Uterus (tissue), 4 donors: Measurements from ENCODE around the gene SLC35E2B. TPM values are rescaled to one million over a fixed set of nuclear protein-coding genes. Genes with fewer than 3 reads are reported as not detected.
"Not testable (repeated sequence)": the region's sequence is repeated elsewhere in the genome, so short reads cannot be mapped to it uniquely, and the experiment has no call there.

ENCODE experiments used
- DNase-seq, 2 donors: peaks; one replicate each; pipeline ENCODE4 v3.0.0-alpha.2; 2019 to 2020
- H3K27ac ChIP-seq, 2 donors: fragments of 200-600 bp; sonication (generic); 1 replicate in 1 of 2; 2 replicates in 1 of 2; pipeline ENCODE4 v1.5.1; 2016 to 2018
- H3K27me3 ChIP-seq, 2 donors: fragments of 200-600 bp; sonication (generic); one replicate each; pipeline ENCODE4 v1.5.1; 2018 to 2019; ENCODE audit warnings: control low read depth in 1 of 2
- H3K36me3 ChIP-seq, 2 donors: fragments of 200-600 bp; sonication (generic); one replicate each; pipeline ENCODE4 v1.5.1; 2019; ENCODE audit warnings: control low read depth in 1 of 2
- H3K4me1 ChIP-seq, 2 donors: fragments of 200-600 bp; sonication (generic); one replicate each; pipeline ENCODE4 v1.5.1; 2018 to 2019; ENCODE audit warnings: control low read depth in 1 of 2
- H3K4me3 ChIP-seq, 2 donors: fragments of 200-600 bp; sonication (generic); 1 replicate in 1 of 2; 2 replicates in 1 of 2; pipeline ENCODE4 v1.5.1; 2018 to 2019; ENCODE audit warnings: mild to moderate bottlenecking in 1 of 2
- H3K9me3 ChIP-seq, 2 donors: fragments of 200-600 bp; sonication (generic); one replicate each; pipeline ENCODE4 v1.5.1; 2019; ENCODE audit warnings: control low read depth in 1 of 2
- CTCF ChIP-seq, 4 experiments: fragments of 200-600 bp in 2 of 4; fragments of 450-650 bp in 2 of 4; sonication (generic) in 2 of 4; IDR thresholded peaks; one replicate each; pipeline ENCODE4 v1.5.1; 2016 to 2019; ENCODE audit warnings: antibody characterized with exemption in 4 of 4, mild to moderate bottlenecking in 2 of 4, moderate library complexity in 1 of 4
- POLR2A ChIP-seq, 2 donors: fragments of 450-650 bp; IDR thresholded peaks; one replicate each; pipeline ENCODE4 v1.6.1; 2016; ENCODE audit warnings: antibody characterized with exemption in 2 of 2, mild to moderate bottlenecking in 1 of 2, moderate library complexity in 1 of 2
- intact Hi-C: fragments of 100-400 bp; cut with DNase I; formaldehyde crosslinking; loops from one replicate; pipeline ENCODE4 v1.15.1; 2023; ENCODE audit warnings: low total_unique reads
- total RNA-seq, 4 donors: library from RNA; depleted of rRNA in 3 of 4; stranded (reverse); fragments of >200 nt in 3 of 4; gene quantifications; one replicate each; pipeline versions ENCODE4 v1.1.0 to v1.2.4, GENCODE V29; 2014 to 2023
- donor health status: DM: yes; HTN: yes; CAD: no.

The SLC35E2B gene
- total RNA-seq, 4 donors from 2014 or later = 19.1 to 59.2 (median 52.5) TPM

- H3K4me1 ChIP-seq, H3K36me3 ChIP-seq, H3K27ac ChIP-seq, intact Hi-C loops, H3K4me3 ChIP-seq, DNase-seq, H3K9me3 ChIP-seq: not testable (repeated sequence)
- H3K27me3 ChIP-seq = peaks cover 0 to 15% of the 10 kb centered on the region in 2 donors
Observed at GRCh38 chr1:1633409-1633808, 59.2 kb downstream of the SLC35E2B start.

DNA sequence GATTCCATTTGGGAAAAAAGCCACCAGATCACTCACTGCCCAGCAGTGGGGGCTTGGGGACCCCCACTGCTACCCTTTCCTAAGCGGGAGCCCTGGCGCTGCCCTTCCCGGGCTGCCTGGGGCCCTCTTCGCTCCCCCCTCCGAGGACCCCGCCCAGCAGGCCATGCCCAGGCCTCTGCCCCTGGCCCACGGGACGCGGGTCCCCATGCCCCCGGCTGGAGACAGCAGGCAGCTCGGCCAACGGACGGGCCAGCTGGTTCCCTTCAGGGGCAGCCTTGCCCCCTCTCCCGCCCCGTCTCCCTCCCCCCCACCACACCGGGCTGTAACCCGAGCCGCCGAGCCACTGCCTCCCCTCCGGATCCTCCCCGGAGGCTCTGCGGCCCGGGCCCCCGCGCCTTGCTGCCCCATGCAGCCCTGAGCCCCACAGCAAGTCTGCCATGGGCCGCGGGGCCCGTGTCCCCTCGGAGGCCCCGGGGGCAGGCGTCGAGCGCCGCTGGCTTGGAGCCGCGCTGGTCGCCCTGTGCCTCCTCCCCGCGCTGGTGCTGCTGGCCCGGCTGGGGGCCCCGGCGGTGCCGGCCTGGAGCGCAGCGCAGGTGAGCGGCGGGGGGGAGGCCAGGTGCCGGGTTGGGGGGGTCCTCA, 60.7 kb downstream of the SLC35E2B start, which contains the start of gene MMP23B:
Gene MMP23B (plus strand): TSS at position 392 of the 639 bp plus-strand sequence. CDS start 46 bp downstream, at position 438.
- H3K27ac ChIP-seq = peak within 1 kb of the TSS; percentile 68 to 72
- intact Hi-C loops = no loop called here
- no peak for DNase-seq
- H3K4me3 ChIP-seq = peak within 1 kb of the TSS; percentile 10 to 21
- no peak for TF ChIP-seq POLR2A (IDR thresholded peaks at IDR 0.05)
- TF ChIP-seq CTCF (IDR thresholded peaks at IDR 0.05) = no peak
- no peaks in the 10 kb centered on the region for H3K4me1 ChIP-seq
- no peaks in the 10 kb centered on the region for H3K36me3 ChIP-seq
- peaks cover 0 to 15% of the 10 kb centered on the region in 2 donors for H3K27me3 ChIP-seq
- no peaks in the 10 kb centered on the region for H3K9me3 ChIP-seq

- DNase-seq = peak in 1 of 2 donors; percentile 85
- Histone ChIP-seq H3K9me3 (no peaks in the 10 kb centered on the region), H3K4me1 (no peaks in the 10 kb centered on the region), H3K27ac (peak overlapping the region; percentile 68 to 72), H3K4me3 (peak overlapping the region; percentile 14 to 21), H3K27me3 (peaks cover 0 to 15% of the 10 kb centered on the region in 2 donors), H3K36me3 (no peaks in the 10 kb centered on the region)
- intact Hi-C loops = no loop called here
- TF ChIP-seq CTCF (IDR thresholded peaks at IDR 0.05) = no peak
- no peak for TF ChIP-seq POLR2A (IDR thresholded peaks at IDR 0.05)
Observed at GRCh38 chr1:1630965-1631781, 61.4 kb downstream of the SLC35E2B start.

DNA sequence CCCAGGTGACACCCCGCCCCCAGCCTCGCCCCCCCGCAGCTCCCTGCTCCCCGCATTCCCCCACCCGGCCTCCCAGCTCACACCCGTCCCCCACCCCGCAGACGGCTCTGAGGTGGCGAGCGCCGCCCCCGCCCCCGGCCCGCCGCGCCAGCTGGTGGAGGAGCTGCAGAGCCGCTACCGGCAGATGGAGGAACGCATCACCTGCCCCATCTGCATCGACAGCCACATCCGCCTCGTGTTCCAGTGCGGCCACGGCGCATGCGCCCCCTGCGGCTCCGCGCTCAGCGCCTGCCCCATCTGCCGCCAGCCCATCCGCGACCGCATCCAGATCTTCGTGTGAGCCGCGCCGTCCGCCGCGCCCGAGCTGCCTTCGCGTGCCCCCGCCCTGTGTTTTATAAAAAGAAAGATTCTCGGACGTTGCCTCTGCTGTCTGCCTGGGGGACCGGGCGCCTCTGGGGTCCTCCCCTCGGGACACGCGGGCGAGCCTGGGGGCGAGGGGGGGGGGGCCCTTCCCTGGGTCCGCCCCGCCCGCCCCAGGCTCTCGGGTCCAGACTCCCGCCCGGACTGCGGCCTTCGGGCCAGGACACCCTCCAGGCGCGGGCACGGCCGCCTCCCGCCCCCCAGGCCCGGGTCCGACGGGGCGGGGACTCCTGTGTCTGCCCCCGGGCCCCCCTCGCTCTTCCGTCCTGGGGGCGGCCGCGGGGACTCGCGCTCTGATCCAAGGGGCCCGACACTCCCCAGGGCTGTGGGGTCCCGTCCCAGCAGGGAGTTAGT, 62.2 kb downstream of the SLC35E2B start:
- TF ChIP-seq POLR2A (IDR thresholded peaks at IDR 0.05) (no peak), CTCF (IDR thresholded peaks at IDR 0.05) (no peak)
- Histone ChIP-seq H3K9me3 (no peaks in the 10 kb centered on the region), H3K27ac (peak overlapping the region; percentile 68 to 72), H3K27me3 (peaks cover 0 to 15% of the 10 kb centered on the region in 2 donors), H3K4me1 (no peaks in the 10 kb centered on the region), H3K4me3 (peak overlapping the region in 1 of 2 donors; percentile 14), H3K36me3 (no peaks in the 10 kb centered on the region)
- DNase-seq = peak in 1 of 2 donors; percentile 77
- intact Hi-C loops = no loop called here

DNA sequence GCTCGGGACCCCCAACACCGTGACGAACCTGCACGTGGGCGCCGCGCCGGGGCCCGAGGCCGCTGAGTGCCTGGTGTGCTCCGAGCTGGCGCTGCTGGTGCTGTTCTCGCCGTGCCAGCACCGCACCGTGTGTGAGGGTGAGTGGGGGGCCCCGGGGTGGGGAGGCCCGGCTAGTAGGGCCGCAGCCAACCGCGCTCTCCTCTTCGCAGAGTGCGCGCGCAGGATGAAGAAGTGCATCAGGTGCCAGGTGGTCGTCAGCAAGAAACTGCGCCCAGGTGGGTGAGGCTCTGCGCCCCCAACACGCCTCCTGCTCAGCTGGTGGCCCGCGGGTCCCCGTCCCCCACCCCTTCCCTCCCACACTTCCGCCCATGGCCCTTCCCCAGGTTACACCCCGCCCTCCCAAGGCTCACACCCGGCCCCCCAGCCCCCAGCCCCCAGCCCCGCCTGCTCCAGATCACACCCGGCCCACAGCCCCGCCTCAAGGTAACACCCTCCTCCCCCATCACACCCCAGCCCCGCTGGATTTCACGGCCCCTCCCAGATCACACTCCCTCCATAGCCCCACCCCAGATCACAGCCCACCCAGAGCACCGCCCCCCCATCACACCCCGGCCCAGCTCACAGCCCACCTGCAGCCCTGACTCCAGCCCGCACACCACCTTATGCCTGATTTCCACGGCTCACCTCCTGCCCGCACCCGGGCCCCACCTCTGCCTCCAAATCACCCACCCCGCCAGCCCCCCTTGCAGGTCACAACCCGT, 63.0 kb downstream of the SLC35E2B start:
- Histone ChIP-seq H3K4me3 (no peak overlapping the region), H3K27me3 (peaks cover 0 to 15% of the 10 kb centered on the region in 2 donors), H3K9me3 (no peaks in the 10 kb centered on the region), H3K4me1 (no peaks in the 10 kb centered on the region), H3K27ac (no peak overlapping the region), H3K36me3 (no peaks in the 10 kb centered on the region)
- DNase-seq = no peak
- intact Hi-C loops = no loop called here
- TF ChIP-seq CTCF (IDR thresholded peaks at IDR 0.05) (no peak), POLR2A (IDR thresholded peaks at IDR 0.05) (no peak)
